Regular cardiac myocyte (primary cell): Measurements from ENCODE around the gene TNFSF15. TPM values are rescaled to one million over a fixed set of nuclear protein-coding genes. Genes with fewer than 3 reads are reported as not detected.

Experiments used
- total RNA-seq: library from RNA; depleted of rRNA; stranded (reverse); fragments of >200 nt; gene quantifications from 2 replicates; pipeline ENCODE4 v1.2.3, GENCODE V29; 2014

The TNFSF15 gene
- total RNA-seq: 1.1 and 1.5 TPM in 2 replicates

GRCh38 chr9:114805670-114806525 is at the start of gene TNFSF15:
Gene TNFSF15, minus strand, starts transcription at chr9:114806039. Its CDS starts 27 bp downstream, at chr9:114806012.

Other genes starting within 250 kb of the TNFSF15 start
- 108 and 176 TPM in 2 replicates for gene ATP6V1G1, start 218.3 kb downstream of the TNFSF15 start, total RNA-seq
- gene TMEM268, start 194.7 kb downstream of the TNFSF15 start, total RNA-seq: 2.1 and 3.1 TPM in 2 replicates
- gene TEX53, start 148.2 kb downstream of the TNFSF15 start, total RNA-seq: not detected in 2 replicates
- gene TEX48, start 123.8 kb downstream of the TNFSF15 start, total RNA-seq: not detected in 2 replicates
- gene TNFSF8, start 124.6 kb upstream of the TNFSF15 start, total RNA-seq: not detected in 2 replicates